HCT116 (cell line): ENCODE measurements around the gene BABAM2. TPM values are rescaled to one million over a fixed set of nuclear protein-coding genes. Genes with fewer than 3 reads are reported as not detected.

ENCODE experiments used
- ATAC-seq: fragments of 200-7000 bp; cut with Tn5 transposase; 2 replicates; pipeline ENCODE4 v1.9.1; 2020; ENCODE audit warnings: mild to moderate bottlenecking, moderate library complexity
- BruUV-seq: library from RNA; stranded (reverse); fragments of 400-500 nt; replicated peaks from 2 replicates; lab custom pipeline; 2021; lab: Mats Ljungman, UMichigan
- CTCF ChIA-PET: fragments of 300-600 bp; sonication (Branson Sonifier 250); formaldehyde crosslinking; loops from one replicate; lab custom pipeline; 2021; ENCODE audit warnings: antibody characterized with exemption; lab: Charles Lee
- POLR2A ChIA-PET: fragments of 300-600, 350-600 bp; sonication (Branson Sonifier 250); formaldehyde crosslinking; loops from one replicate; lab custom pipeline; 2021; ENCODE audit warnings: antibody characterized with exemption; lab: Charles Lee
- RAD21 ChIA-PET, 2 experiments: fragments of 300-600 bp; sonication (Branson Sonifier 250); formaldehyde crosslinking; loops; one replicate each; lab custom pipeline; 2023; ENCODE audit warnings: low total read pairs in 2 of 2; ENCODE audit not compliant: uncharacterized antibody in 2 of 2, unreplicated experiment in 2 of 2, low non-redundant PET in 1 of 2; lab: Charles Lee
- DNase-seq: peaks from one replicate; pipeline ENCODE4 v3.0.0-alpha.2; 2010; ENCODE audit warnings: low read depth, low spot score
- H2AFZ ChIP-seq: fragments of 200-600 bp; shearing (Covaris generic), sonication (generic); 2 replicates; pipeline ENCODE4 v1.6.1; 2017; ENCODE audit warnings: low read depth, mixed run types, mixed read lengths, antibody characterized with exemption, low read length; ENCODE audit not compliant: poor library complexity, severe bottlenecking
- H3K27ac ChIP-seq: 2 replicates; pipeline ENCODE4 v1.5.1; 2012; ENCODE audit warnings: low read depth, low read length
- H3K27me3 ChIP-seq: fragments of 200-600 bp; sonication (generic); 2 replicates; pipeline ENCODE4 v1.6.1; 2016; ENCODE audit warnings: mixed run types, low read length, mixed read lengths; ENCODE audit not compliant: insufficient read depth
- H3K36me3 ChIP-seq, 2 experiments: fragments of 200-500 bp in 1 of 2; fragments of 200-600 bp in 1 of 2; sonication (Bioruptor generic) in 1 of 2; sonication (generic) in 1 of 2; 2 replicates each; pipeline versions ENCODE4 v1.5.1 to v1.6.1; 2014 to 2016; ENCODE audit warnings: low read length in 2 of 2, inconsistent platforms in 1 of 2, mixed read lengths in 1 of 2, mixed run types in 1 of 2; ENCODE audit not compliant: insufficient read depth in 2 of 2, control insufficient read depth in 1 of 2
- H3K4me1 ChIP-seq, 2 experiments: fragments of 200-600 bp in 1 of 2; sonication (generic) in 1 of 2; 2 replicates each; pipeline versions ENCODE4 v1.5.1 to v1.6.1; 2012 to 2017; ENCODE audit warnings: low read length in 2 of 2, inconsistent platforms in 1 of 2, mild to moderate bottlenecking in 1 of 2, mixed read lengths in 1 of 2, mixed run types in 1 of 2, moderate library complexity in 1 of 2; ENCODE audit not compliant: insufficient read depth in 2 of 2, control insufficient read depth in 1 of 2
- H3K4me2 ChIP-seq: fragments of 200-600 bp; sonication (generic); 2 replicates; pipeline ENCODE4 v1.6.1; 2017; ENCODE audit warnings: mixed run types, low read length, mixed read lengths
- H3K4me3 ChIP-seq, 2 experiments: fragments of 200-600 bp in 1 of 2; sonication (generic) in 1 of 2; replicated peaks in 1 of 2; 2 replicates each; pipeline ENCODE4 v1.5.1; 2011 to 2016; ENCODE audit warnings: low read length in 2 of 2, control low read depth in 1 of 2, low read depth in 1 of 2, mild to moderate bottlenecking in 1 of 2, mixed read lengths in 1 of 2, mixed run types in 1 of 2
- H3K79me2 ChIP-seq: fragments of 200-600 bp; sonication (generic); 2 replicates; pipeline ENCODE4 v1.6.1; 2017; ENCODE audit warnings: mild to moderate bottlenecking, mixed run types, low read length, moderate library complexity, mixed read lengths; ENCODE audit not compliant: insufficient read depth
- H3K9ac ChIP-seq: fragments of 200-600 bp; sonication (generic); 2 replicates; pipeline ENCODE4 v1.6.1; 2016; ENCODE audit warnings: low read length, mixed read lengths
- H3K9me2 ChIP-seq: fragments of 200-600 bp; sonication (generic), shearing (Covaris generic); 2 replicates; pipeline ENCODE4 v1.6.1; 2017; ENCODE audit warnings: mixed run types, mild to moderate bottlenecking, moderate library complexity; ENCODE audit not compliant: insufficient read depth
- H3K9me3 ChIP-seq, 2 experiments: fragments of 200-500 bp in 1 of 2; fragments of 200-600 bp in 1 of 2; sonication (Bioruptor generic) in 1 of 2; sonication (generic) in 1 of 2; 2 replicates each; pipeline ENCODE4 v1.6.1; 2014 to 2017; ENCODE audit warnings: low read length in 2 of 2, mixed read lengths in 2 of 2, inconsistent platforms in 1 of 2, low read depth in 1 of 2, mild to moderate bottlenecking in 1 of 2, mixed run types in 1 of 2, moderate library complexity in 1 of 2; ENCODE audit not compliant: control insufficient read depth in 1 of 2, insufficient read depth in 1 of 2
- H4K20me1 ChIP-seq: fragments of 200-600 bp; sonication (generic), shearing (Covaris generic); 2 replicates; pipeline ENCODE4 v1.6.1; 2017; ENCODE audit warnings: mixed run types, mild to moderate bottlenecking, moderate library complexity; ENCODE audit not compliant: insufficient read depth
- CBX3 ChIP-seq: IDR thresholded peaks from 2 replicates; pipeline ENCODE4 v1.6.1; 2012; ENCODE audit warnings: low read depth
- CEBPB ChIP-seq: IDR thresholded peaks from 2 replicates; pipeline ENCODE4 v1.6.1; 2012; ENCODE audit warnings: low read depth
- FOSL1 ChIP-seq: IDR thresholded peaks from 2 replicates; pipeline ENCODE4 v1.6.1; 2012; ENCODE audit warnings: low read depth
- JUND ChIP-seq: IDR thresholded peaks from 2 replicates; pipeline ENCODE4 v1.6.1; 2012
- POLR2AphosphoS5 ChIP-seq: IDR thresholded peaks from 2 replicates; pipeline ENCODE4 v1.6.1; 2011; ENCODE audit warnings: mild to moderate bottlenecking, low read depth, low read length, moderate library complexity
- SRF ChIP-seq: IDR thresholded peaks from 2 replicates; pipeline ENCODE4 v1.6.1; 2012; ENCODE audit warnings: low read depth
- YY1 ChIP-seq: IDR thresholded peaks from 2 replicates; pipeline ENCODE4 v1.6.1; 2011; ENCODE audit warnings: low read length, low read depth, moderate library complexity, mild to moderate bottlenecking; ENCODE audit not compliant: insufficient replicate concordance; ENCODE audit errors: extremely low read depth
- ZBTB33 ChIP-seq: IDR thresholded peaks from 2 replicates; pipeline ENCODE4 v1.6.1; 2011; ENCODE audit warnings: mild to moderate bottlenecking, low read length, moderate library complexity; ENCODE audit not compliant: insufficient replicate concordance; ENCODE audit errors: extremely low read depth
- ZFX ChIP-seq: fragments of 450-650 bp; IDR thresholded peaks from 2 replicates; pipeline ENCODE4 v1.6.1; 2017
- ZNF274 ChIP-seq: fragments of 200-500 bp; sonication (Bioruptor generic); IDR thresholded peaks from 2 replicates; pipeline ENCODE4 v1.6.1; 2014; ENCODE audit warnings: mild to moderate bottlenecking, low read depth, low read length, inconsistent platforms
- intact Hi-C: fragments of 100-400 bp; cut with micrococcal nuclease; formaldehyde crosslinking; loops from 2 replicates; pipeline ENCODE4 v1.10.0; 2022
- total RNA-seq: library from RNA; stranded (reverse); gene quantifications from one replicate; pipeline ENCODE4 v1.2.1, GENCODE V29; 2021; ENCODE audit not compliant: unreplicated experiment

BABAM2 gene
- total RNA-seq, 1 experiment from 2014 or later = 23.8 TPM

GRCh38 chr2:28150236-28150915, 259.8 kb downstream of the BABAM2 start:
- Histone ChIP-seq H2AFZ (no peak overlapping the region), H3K9ac (no peak overlapping the region), H3K36me3 (no peaks in the 10 kb centered on the region), H3K4me3 (no peak overlapping the region), H3K27me3 (no peaks in the 10 kb centered on the region), H3K79me2 (no peaks in the 10 kb centered on the region), H3K4me2 (no peak overlapping the region), H3K9me2 (no peaks in the 10 kb centered on the region), H3K4me1 (no peaks in the 10 kb centered on the region), H3K27ac (no peak overlapping the region), H4K20me1 (no peaks in the 10 kb centered on the region), H3K9me3 (no peaks in the 10 kb centered on the region)
- CTCF ChIA-PET = no interaction called here
- RAD21 ChIA-PET = interaction anchor here in 1 of 2 experiments (0.6 kb wide), 1 partner anchor 247 kb away, joined by 5 read pairs; no protein-coding TSS in a partner anchor
- TF ChIP-seq YY1 = no peak
- no peak for TF ChIP-seq FOSL1
- no peak for TF ChIP-seq CBX3
- TF ChIP-seq CEBPB = no peak
- no peak for TF ChIP-seq JUND
- TF ChIP-seq ZBTB33 = no peak
- TF ChIP-seq ZNF274 = no peak
- no peak for TF ChIP-seq ZFX
- no peak for TF ChIP-seq SRF
- TF ChIP-seq POLR2AphosphoS5 = no peak
- DNase-seq = no peak
- POLR2A ChIA-PET = no interaction called here
- BruUV-seq = no TSS peak
- no peak for ATAC-seq
- intact Hi-C loops = no loop called here
